ENCODE data around the gene PPFIA2. TPM values are rescaled to one million over a fixed set of nuclear protein-coding genes. Genes with fewer than 3 reads are reported as not detected.

Gene PPFIA2
- polyA plus RNA-seq, 1 of the 3 experiments (the other 2 are of a cell fraction) = not detected

DNA sequence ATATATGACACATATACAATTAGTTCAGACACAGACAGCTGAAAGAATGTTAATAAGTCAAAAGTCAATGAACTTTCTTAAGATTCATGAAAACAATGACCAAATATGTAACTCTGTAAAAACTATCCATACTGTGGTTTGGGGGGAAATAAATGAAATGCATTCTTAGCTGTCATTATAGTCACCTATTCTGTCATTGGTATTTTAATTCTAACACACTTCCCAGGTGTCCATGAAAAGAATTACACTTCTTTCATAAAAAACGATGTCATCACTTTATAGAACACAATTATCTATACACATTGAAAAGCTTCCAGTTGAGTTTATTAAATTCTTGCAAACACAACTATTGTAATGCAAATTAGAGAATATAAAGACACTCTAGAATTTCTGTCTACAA lies 35.8 kb downstream of the PPFIA2 start (continued):
- TF ChIP-seq POLR2AphosphoS5 (IDR thresholded peaks at IDR 0.05; ENCODE audit: low read depth, low read length) (no peak), MEF2A (IDR thresholded peaks at IDR 0.05; ENCODE audit: borderline replicate concordance, low read depth) (no peak), NRF1 (IDR thresholded peaks at IDR 0.05; ENCODE audit: low read depth, low read length) (no peak), TCF12 (IDR thresholded peaks at IDR 0.05) (no peak), RXRA (IDR thresholded peaks at IDR 0.05; ENCODE audit: borderline replicate concordance, low read depth) (no peak)
- TF ChIP-seq, protein P1, sequence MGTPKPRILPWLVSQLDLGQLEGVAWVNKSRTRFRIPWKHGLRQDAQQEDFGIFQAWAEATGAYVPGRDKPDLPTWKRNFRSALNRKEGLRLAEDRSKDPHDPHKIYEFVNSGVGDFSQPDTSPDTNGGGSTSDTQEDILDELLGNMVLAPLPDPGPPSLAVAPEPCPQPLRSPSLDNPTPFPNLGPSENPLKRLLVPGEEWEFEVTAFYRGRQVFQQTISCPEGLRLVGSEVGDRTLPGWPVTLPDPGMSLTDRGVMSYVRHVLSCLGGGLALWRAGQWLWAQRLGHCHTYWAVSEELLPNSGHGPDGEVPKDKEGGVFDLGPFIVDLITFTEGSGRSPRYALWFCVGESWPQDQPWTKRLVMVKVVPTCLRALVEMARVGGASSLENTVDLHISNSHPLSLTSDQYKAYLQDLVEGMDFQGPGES (IDR thresholded peaks at IDR 0.05; ENCODE audit: low read depth, low read length) = no peak

DNA sequence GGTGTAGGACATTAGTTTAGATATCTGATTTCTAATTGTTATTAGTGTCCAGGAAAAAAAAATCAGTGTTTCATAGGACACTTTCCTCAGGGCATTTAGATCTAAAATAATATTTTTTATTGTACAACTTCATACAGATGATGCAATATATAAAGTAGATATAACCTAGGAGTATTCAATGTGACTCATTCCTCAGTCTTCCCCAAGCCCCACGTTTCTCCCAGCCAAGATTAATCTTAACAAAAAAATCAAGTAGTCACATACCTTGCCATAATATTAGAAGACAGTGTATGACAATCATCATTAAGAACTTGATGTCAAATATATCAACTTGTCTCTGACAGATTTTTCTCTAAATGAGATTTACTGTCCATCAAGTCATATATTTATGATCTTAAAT lies 37.1 kb downstream of the PPFIA2 start:
- Histone ChIP-seq H3K4me3 (ENCODE audit: low read depth in 2 of 2, low read length in 1 of 2) (no peak overlapping the region), H3K27me3 (ENCODE audit: insufficient read depth) (no peaks in the 10 kb centered on the region), H2AFZ (ENCODE audit: low read depth) (no peak overlapping the region), H3K4me2 (no peak overlapping the region), H3K79me2 (ENCODE audit: insufficient read depth) (no peaks in the 10 kb centered on the region), H3K9me3 (no peaks in the 10 kb centered on the region), H3K27ac (ENCODE audit: low read depth in 2 of 2, low read length in 1 of 2) (no peak overlapping the region), H3K4me1 (ENCODE audit: control insufficient read depth in 1 of 2, insufficient read depth in 2 of 2, low read depth in 1 of 2, low read length in 1 of 2) (no peaks in the 10 kb centered on the region), H3K9ac (no peak overlapping the region), H3K9me2 (no peaks in the 10 kb centered on the region), H4K20me1 (ENCODE audit: insufficient read depth) (no peaks in the 10 kb centered on the region), H3K36me3 (replicated peaks in 1 of 2; ENCODE audit: control insufficient read depth in 1 of 2, insufficient read depth in 2 of 2, low read length in 1 of 2) (no peaks in the 10 kb centered on the region), H3F3A (replicated peaks; ENCODE audit: insufficient read depth) (no peaks in the 10 kb centered on the region)
- no peak for TF ChIP-seq FOSL2 (IDR thresholded peaks at IDR 0.05; ENCODE audit: borderline replicate concordance, low read depth)
- TF ChIP-seq TAF1 (IDR thresholded peaks at IDR 0.05; ENCODE audit: borderline replicate concordance, low read depth, low read length) = no peak
- TF ChIP-seq RAD21 (IDR thresholded peaks at IDR 0.05; ENCODE audit: low read length) = no peak
- no peak for TF ChIP-seq GABPA (IDR thresholded peaks at IDR 0.05; ENCODE audit: low read depth)
- no peak for TF ChIP-seq MXI1 (IDR thresholded peaks at IDR 0.05; ENCODE audit: low read depth, low read length)
- TF ChIP-seq NFIC (IDR thresholded peaks at IDR 0.05; ENCODE audit: borderline replicate concordance) = no peak
- TF ChIP-seq, protein P2, sequence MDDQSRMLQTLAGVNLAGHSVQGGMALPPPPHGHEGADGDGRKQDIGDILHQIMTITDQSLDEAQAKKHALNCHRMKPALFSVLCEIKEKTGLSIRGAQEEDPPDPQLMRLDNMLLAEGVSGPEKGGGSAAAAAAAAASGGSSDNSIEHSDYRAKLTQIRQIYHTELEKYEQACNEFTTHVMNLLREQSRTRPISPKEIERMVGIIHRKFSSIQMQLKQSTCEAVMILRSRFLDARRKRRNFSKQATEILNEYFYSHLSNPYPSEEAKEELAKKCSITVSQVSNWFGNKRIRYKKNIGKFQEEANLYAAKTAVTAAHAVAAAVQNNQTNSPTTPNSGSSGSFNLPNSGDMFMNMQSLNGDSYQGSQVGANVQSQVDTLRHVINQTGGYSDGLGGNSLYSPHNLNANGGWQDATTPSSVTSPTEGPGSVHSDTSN (IDR thresholded peaks at IDR 0.05) = no peak
- no peak for DNase-seq
- CTCF ChIA-PET = no interaction called here
- POLR2A ChIA-PET = no interaction called here
- WGBS (ENCODE audit: low lambda C conversion rate) = 5% methylated on average over 1 of the region's 1 CpG

DNA sequence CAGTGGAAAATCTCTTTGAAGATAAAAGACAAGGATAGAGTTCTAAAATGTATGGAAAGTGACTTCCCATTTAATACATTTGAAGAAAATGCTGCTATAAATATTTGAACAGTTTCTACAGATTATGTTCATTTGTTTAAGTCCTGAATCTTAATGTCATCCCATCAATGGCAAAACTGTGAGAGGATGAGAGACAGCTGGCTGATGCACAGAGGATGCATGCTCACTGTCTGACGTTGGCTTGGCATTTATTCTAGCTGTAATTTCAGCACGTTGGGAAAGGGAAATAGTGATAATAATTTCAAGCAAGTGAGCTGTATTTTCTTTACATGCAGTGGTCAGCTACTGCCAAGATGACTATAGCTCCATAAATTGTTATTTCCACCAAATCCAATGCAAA lies 40.5 kb downstream of the PPFIA2 start:
- H3K36me3 ChIP-seq (replicated peaks in 1 of 2; ENCODE audit: control insufficient read depth in 1 of 2, insufficient read depth in 2 of 2, low read length in 1 of 2) = no peaks in the 10 kb centered on the region
- CTCF ChIA-PET = no interaction called here
- POLR2A ChIA-PET = no interaction called here
- H3K9me3 ChIP-seq = no peaks in the 10 kb centered on the region
- WGBS (ENCODE audit: low lambda C conversion rate) = 3% methylated on average over 2 of the region's 2 CpGs
- H2AFZ ChIP-seq (ENCODE audit: low read depth) = no peak overlapping the region
- no peak for DNase-seq
- H3K9me2 ChIP-seq = no peaks in the 10 kb centered on the region
- H4K20me1 ChIP-seq (ENCODE audit: insufficient read depth) = no peaks in the 10 kb centered on the region
- no peak overlapping the region for H3K27ac ChIP-seq (ENCODE audit: low read depth in 2 of 2, low read length in 1 of 2)
- no peak overlapping the region for H3K4me2 ChIP-seq
- no peaks in the 10 kb centered on the region for H3K79me2 ChIP-seq (ENCODE audit: insufficient read depth)
- H3K9ac ChIP-seq = no peak overlapping the region
- H3F3A ChIP-seq (replicated peaks; ENCODE audit: insufficient read depth) = no peaks in the 10 kb centered on the region
- no peaks in the 10 kb centered on the region for H3K4me1 ChIP-seq (ENCODE audit: control insufficient read depth in 1 of 2, insufficient read depth in 2 of 2, low read depth in 1 of 2, low read length in 1 of 2)
- no peak overlapping the region for H3K4me3 ChIP-seq (ENCODE audit: low read depth in 2 of 2, low read length in 1 of 2)
- H3K27me3 ChIP-seq (ENCODE audit: insufficient read depth) = no peaks in the 10 kb centered on the region
- TF ChIP-seq FOSL2 (IDR thresholded peaks at IDR 0.05; ENCODE audit: borderline replicate concordance, low read depth) (no peak), RXRA (IDR thresholded peaks at IDR 0.05; ENCODE audit: borderline replicate concordance, low read depth) (no peak), FOXM1 (IDR thresholded peaks at IDR 0.05; ENCODE audit: low read depth) (no peak), TAF1 (IDR thresholded peaks at IDR 0.05; ENCODE audit: borderline replicate concordance, low read depth, low read length) (no peak), RAD21 (IDR thresholded peaks at IDR 0.05; ENCODE audit: low read length) (no peak), RCOR1 (IDR thresholded peaks at IDR 0.05; ENCODE audit: low read length) (no peak), YY1 (IDR thresholded peaks at IDR 0.05; ENCODE audit: low read depth) (no peak), TEAD4 (IDR thresholded peaks at IDR 0.05; ENCODE audit: borderline replicate concordance, insufficient read depth) (no peak), SIN3A (IDR thresholded peaks at IDR 0.05; ENCODE audit: borderline replicate concordance, low read depth, low read length) (no peak), ELF1 (IDR thresholded peaks at IDR 0.05) (no peak)
- TF ChIP-seq, protein P2 (IDR thresholded peaks at IDR 0.05) = no peak
- TF ChIP-seq, protein P3, sequence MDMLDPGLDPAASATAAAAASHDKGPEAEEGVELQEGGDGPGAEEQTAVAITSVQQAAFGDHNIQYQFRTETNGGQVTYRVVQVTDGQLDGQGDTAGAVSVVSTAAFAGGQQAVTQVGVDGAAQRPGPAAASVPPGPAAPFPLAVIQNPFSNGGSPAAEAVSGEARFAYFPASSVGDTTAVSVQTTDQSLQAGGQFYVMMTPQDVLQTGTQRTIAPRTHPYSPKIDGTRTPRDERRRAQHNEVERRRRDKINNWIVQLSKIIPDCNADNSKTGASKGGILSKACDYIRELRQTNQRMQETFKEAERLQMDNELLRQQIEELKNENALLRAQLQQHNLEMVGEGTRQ (IDR thresholded peaks at IDR 0.05; ENCODE audit: borderline replicate concordance, low read depth, low read length) = no peak
